Midbrain (tissue), 1 donor: ENCODE measurements around the gene KLF5.
"Not testable (repeated sequence)": the region's sequence is repeated elsewhere in the genome, so short reads cannot be mapped to it uniquely, and the experiment has no call there.

Source experiments
- DNase-seq: peaks from one replicate; lab custom pipeline; 2025; lab: John Stamatoyannopoulos, UW

The KLF5 gene

DNA sequence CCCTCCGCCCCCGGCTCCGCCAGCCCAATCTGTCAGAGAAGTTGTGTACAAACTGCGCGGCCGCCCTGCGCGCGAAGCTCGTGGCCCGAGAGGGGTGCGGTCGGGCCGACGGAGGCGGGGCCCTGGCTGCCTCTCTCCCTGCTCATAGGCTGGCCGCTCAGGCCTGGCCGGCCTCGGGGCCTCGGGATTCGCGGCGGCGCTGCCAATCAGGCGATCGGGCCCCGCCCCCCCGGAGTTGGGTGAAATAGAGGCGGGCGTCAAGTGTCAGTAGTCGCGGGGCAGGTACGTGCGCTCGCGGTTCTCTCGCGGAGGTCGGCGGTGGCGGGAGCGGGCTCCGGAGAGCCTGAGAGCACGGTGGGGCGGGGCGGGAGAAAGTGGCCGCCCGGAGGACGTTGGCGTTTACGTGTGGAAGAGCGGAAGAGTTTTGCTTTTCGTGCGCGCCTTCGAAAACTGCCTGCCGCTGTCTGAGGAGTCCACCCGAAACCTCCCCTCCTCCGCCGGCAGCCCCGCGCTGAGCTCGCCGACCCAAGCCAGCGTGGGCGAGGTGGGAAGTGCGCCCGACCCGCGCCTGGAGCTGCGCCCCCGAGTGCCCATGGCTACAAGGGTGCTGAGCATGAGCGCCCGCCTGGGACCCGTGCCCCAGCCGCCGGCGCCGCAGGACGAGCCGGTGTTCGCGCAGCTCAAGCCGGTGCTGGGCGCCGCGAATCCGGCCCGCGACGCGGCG lies at the start of gene KLF5:
KLF5 (plus strand) TSS at position 270 of the 724 bp plus-strand sequence; CDS start at position 593, 323 bp downstream.
- peak; percentile 88 for DNase-seq

DNA sequence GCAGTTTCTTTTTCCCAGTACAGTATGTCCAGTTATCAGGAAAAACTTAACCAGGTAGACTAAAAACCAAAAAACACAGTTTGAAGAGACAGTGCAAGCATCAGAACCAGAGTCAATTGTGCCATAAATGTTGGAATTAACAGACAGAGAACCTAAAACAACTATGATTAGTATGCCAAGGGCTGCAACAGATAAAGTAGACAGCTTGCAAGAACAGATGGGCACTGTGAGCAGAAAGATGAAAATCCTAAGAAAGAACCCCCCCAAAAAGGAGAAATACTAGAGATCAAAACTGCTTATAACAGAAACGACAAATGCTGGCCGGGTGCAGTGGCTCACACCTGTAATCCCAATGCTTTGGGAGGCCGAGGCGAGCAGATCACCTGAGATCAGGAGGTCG lies 47.1 kb upstream of the KLF5 start:
- DNase-seq, result no peak

DNA sequence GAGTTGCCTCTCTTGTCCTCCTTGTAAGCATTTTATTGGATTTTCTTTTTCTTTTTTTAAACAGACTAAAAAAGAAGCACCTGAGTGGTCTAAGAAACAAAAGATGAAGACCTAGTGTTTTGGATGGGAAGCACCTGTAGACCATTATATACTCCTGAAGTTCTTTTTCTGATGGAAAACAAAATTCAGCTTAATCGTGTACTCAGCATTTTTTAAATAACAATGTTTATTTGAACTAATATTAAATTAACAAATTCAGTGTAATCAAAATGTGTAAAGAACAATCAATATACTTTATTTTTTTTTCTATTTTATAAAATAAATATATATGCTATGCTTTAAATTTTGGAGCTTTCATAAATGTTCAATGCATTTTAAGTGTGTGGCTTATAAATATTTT lies 43.0 kb upstream of the KLF5 start:
- DNase-seq, result no peak

DNA sequence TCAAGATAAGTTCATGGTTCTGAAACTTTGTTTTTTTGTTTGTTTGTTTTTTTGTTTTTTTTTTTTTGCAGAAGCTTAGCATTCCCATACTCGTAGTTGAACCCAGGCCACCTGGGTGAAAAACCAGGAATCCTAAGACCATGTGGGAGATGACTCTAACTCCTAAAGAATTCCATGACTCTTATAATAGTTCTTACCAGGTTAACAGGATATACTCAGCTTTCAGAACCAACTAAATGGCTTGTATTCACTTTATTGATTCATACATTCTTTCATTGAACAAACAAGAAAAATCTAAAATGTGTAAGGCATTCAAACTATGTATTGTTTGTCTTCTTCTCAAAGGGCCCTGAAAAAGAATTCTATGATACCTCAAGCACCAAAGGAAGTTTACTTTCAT lies 40.5 kb upstream of the KLF5 start:
- DNase-seq, result no peak

DNA sequence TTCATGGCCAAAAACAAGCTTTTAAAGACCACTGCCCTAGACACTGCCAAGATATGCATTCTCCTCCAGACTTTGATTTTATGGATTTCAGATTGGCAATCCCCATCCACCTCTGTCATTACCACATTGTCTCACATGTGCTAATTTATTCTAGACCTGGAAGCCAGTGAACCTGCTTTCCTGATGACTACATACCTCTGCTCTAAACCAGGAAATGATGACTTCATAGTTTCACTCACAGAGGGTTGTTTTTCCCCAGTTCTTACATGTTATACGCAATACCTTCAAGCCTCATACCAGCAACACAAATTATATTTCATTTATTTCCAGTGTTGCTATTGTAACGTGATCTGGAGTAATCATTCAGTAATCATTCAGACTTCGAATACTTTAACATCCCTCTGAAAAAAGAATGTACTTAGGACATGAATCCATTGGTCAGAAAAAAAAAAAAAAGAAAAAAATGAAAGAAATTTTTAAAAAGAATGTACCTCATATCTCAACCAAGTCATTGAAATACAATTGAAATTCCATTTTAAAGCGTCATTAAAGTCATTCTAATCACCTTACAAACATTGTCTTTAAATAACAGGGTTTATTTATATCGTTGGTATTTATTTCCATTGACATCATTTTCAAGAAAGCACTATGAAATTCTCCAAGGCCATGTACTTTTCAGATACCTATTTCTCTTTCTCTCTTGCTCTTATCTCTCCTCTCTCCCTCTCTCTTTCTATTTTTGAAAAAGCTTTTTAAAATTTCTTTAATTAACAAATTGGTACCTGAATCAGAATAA lies 33.4 kb upstream of the KLF5 start:
- no peak for DNase-seq

DNA sequence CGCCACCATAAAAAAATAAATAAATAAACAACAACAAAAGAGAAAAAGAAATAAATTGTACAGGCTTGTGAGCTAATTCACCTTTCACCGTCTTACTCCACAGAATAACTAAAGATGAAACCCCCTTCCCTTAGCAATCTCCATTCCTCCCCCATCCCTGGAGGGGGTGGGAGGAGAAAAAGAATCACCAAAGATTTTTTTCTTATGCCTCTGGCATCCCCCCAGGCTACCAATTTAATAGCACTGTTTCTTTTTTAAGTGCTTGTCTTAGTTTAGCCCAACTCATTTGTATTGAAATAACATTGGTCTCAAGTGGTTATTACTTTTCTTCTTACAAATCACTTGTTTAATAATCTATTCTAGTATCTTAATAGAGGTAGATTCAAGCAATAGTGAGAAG lies 23.9 kb upstream of the KLF5 start:
- DNase-seq, result no peak

DNA sequence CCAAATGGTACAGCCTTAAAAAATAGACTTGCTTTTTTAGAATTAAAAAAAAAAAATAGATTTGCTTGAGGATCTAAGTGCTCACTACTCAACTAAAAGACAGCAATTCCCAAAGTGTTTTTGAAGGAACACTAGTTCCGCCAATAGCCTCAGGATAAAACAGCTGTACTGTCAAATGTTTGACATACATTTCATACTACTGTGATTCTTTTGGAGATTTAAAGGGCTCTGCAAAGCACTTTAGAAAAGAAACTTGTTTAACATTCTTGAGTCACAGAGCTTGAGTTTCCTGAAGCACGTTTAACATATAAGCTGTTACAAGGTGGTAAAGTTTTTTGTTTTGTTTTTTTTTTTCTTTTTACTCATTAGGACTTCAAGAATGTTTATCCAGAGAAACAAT lies 23.1 kb upstream of the KLF5 start:
- DNase-seq, result no peak

DNA sequence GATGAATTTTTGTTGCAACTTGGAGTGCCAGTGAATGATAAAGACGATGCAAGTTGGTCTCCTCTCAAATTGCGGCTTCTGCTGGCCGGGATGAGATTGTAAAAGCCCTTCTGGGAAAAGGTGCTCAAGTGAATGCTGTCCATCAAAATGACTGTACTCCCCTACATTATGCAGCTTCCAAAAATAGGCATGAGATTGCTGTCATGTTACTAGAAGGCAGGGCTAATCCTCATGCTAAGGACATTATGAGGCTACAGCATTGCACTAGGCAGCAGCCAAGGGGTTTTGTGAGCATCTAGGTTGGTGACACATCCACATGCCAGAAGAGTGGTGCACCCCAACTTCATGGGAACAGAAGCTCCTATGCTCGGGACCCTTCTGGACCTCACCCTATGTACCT lies 22.2 kb upstream of the KLF5 start:
- DNase-seq, result no peak

DNA sequence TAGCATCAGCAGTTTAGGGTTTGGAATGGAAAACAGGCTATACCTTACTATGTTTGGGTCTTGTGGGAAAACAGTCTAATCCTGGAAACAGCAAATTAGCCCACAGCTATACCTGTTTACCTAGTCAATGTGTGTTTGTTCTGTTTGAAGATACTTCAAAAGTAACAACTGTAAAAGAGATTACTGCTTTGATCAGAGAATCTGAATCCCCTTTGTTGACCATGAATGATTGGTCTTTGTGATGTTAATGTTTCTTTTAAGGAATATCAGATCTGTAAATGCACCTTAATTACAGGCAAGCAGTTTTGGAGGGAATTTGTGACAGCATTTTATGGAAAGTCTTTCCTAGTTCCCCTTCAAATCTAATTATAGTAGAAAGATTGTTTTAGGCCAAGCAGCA lies 20.7 kb upstream of the KLF5 start:
- no peak for DNase-seq

DNA sequence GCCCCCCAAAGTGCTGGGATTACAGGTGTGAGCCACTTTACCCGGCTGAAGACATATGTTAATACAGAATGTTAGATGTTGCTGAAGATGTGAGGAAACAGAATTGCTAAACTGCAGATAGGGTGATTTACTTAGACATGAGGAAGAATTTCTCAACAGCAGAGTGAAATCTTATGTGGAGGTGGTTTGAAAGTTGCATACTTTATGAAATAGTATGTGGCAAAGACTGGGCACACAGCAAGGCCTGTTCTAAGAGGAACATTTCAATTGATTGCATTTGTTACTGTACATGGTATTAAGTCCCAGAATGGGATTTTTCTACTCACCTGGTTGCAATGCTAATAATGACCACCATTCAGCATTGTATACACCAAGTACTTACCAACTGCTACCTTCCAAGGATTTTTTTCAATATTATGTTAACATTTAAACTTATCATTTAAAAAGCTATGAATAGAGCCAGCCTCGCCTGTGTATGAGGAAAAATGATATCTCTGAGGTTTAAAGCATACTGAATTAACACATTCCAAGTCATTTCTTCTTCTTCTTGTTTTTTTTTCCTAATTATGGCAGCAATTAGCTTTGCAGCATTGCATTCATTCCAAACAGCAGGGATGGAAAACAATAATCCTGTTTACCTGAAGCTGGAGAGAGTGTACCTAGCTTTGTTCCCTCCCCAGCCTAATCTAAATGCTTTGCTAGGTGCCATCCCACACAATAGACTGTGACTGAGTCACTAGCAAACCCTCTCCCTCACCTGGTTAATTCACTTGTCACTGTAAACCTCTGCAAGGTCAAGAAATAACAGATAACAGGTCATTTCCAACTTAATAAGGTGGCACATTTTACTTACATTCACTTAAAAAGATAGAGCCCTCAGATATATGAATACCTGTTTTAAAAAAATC lies 19.4 kb upstream of the KLF5 start:
- no peak for DNase-seq

DNA sequence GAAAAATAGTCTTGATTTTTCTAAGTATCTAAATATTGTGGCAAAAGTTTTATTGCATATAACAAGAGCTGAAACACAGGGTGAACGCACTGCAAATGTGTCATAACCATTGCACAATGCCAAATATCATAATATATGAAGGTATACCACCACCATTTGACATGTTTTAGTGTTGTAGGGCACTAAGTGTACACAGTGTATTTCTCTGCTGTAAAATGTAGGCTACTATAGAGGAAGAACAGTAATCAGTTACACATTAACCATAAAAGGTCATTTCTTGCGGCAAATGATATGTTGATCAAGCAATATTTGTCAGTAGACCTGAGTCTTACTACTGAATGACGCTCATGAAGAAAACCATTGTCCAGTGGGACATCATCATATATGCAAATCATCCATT lies 18.3 kb upstream of the KLF5 start:
- DNase-seq, result no peak

DNA sequence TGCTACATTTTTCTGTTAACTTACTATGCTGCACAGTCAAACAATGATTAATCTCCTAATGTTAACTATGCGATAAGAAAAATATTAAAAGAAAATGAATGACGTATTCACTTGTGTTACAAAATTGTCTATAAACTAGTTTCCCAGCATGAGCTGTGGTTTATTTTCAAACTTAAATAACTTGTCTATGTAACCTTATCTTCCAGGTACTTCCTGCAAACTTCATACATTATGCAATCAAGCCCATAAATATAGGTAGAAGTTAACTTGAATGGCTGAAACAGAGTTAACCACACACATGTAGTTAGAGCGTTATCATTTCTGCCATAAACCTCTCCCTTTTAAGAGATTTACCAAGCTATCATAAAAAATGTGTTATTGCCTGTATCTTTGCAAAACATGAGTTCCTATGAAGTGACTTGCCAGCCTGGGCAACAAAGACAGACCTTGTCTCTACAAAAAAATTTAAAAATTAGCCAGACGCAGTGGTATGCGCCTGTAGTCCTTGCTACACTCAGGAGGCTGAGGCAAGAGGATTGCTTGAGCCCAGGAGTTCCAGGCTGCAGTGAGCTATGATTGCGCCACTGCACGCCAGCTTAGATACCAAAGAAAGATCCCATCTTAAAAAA lies 17.7 kb upstream of the KLF5 start:
- no peak for DNase-seq

DNA sequence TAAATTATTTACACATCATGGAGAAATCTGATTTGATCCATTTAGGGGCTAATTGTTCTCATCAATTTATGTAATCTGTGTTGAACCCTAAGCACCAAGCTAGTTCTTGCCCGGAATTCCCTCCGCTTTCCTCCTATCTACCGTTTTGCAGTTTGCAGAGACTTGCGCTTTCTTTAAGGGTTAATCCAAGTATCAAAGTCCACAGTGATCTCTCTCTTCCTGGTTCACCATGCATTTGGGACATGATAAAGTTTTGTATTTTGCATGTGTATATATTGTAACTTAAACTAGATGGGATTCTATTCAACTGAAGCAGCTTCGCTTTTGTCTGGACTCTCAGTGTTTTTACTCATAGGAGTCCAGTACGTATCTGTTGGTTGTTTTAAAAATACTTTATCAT lies 13.8 kb upstream of the KLF5 start:
- DNase-seq, result no peak

DNA sequence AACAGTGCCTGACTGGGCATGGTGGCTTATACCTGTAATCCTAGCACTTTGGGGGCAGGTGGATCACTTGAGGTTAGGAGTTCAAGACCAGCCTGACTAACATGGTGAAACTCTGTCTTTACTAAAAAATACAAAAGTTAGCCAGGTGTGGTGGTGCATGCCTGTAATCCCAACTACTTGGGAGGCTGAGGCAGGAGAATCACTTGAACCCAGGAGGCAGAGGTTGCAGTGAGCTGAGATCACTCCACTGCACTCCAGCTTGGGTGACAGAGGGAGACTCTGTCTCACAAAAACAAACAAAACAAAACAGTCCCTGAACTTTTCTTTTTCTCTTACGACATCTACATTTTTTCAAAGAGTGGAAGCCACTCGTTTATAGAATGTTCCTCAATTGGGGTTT lies 10.2 kb upstream of the KLF5 start:
- not testable (repeated sequence) for DNase-seq

DNA sequence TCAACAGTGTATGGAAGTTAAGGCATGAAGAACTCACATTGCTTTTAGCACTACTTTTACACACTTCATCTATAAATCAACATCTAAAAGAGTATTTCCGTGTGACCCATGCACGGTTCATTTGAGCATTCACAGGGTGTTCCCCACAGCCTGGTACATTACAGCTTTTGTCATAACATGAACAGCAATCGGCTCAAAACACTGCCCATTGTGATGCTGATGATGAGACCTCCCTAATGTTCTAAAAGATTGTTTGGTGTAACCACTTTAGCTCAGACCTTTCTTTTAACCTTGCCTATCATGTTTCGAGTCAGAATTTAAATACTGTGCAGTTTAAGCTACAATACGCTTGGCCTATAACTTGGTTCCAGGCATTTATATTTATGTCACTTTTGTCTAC lies 4.1 kb upstream of the KLF5 start:
- no peak for DNase-seq

DNA sequence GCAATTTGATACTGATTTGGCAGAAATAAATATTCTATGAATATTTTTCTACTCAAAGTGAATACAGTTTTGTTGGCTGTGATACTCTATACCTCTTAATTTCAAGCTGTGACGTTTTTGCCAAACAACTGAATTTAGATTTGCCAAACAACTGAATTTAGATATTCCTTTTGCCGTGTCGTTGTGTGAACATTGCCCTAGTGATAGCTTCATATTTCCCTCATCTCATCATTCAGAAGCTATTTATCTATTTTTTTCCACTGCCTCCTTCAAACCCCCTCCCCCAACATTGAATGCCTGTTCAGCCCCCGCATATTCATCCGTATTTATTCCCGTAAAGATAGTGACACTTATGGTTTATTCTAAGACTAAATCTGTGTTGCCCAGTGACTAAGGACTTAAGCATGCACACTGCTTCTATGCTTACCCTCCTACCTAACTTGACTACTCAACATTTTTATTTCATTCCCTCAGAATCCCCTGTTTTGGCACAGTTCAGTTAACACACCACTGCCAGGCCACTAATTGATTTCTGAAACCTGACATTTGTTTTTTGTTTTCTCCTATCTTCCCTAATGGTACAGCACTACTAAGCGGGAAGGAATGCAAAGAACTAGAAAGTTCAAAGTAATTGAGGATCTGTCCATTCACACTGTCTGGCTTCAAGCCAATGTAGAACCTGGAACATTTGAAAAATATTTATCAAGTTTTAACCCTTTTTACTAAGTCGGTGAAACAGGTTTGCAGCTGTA lies 2.8 kb upstream of the KLF5 start:
- no peak for DNase-seq

DNA sequence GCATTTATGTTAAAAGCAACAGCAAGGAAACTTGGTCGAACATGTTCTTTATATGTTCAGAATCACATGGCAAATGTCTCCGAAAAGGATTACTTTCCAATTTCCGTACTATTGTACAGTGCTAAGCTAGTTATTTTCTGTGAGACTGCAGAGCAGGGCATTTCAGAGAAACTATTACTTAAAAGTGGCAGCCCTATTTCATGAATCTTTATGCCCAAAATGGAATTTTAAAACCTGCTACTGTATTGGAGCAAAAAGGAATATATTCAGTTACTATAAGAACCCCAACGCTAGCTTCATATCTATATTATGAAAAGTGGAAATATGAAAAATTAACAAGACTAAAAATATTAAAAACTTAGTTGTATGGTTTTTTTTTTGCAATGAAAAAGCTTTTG lies 2.2 kb upstream of the KLF5 start:
- no peak for DNase-seq

DNA sequence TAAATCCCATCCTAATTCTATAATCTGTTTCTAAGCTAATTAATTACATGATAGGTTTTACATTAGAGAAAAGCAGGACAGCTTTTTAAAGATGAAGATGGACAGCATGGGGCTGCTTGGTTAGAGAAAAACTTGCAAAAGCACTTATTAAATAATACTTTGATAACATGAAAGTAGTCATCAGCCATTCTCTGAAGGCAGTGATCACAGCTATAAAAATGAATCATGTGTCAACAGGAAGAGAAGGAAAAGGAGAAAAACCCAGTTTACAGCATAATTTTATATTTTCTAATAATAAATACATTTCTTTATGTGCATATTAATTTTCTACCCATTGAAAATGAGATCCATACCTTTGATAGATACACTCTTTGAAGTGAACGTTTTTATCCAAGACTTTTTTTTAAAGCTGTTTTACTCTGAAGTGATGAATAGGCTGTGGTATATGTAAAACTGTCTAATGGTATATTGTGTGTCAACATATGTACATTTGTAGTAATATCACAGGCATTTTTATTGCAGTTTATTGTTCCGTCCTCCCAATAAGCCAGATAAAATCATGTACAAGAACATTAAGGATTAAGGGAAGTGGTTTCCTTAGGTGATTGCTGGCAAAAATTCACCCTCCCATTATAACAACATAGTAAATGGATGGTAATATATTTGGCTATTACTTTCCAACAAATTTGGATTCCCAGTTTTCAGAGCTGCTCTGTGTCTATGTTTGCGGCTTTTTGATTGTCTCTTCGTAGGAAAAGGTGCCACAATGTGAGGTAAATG lies 1.3 kb upstream of the KLF5 start:
- no peak for DNase-seq

DNA sequence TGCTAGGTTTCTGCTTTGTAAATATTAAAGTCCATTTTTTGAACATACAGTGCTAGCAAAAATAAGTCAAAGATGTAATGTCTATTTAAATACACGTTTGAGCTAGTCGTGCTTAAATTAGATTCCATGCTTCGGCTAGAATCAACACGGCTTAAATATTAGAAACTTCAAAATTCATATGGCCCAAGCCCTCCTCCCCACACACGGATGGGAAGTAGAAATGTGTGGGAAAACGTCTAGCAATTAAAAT lies 816 bp upstream of the KLF5 start:
- no peak for DNase-seq

DNA sequence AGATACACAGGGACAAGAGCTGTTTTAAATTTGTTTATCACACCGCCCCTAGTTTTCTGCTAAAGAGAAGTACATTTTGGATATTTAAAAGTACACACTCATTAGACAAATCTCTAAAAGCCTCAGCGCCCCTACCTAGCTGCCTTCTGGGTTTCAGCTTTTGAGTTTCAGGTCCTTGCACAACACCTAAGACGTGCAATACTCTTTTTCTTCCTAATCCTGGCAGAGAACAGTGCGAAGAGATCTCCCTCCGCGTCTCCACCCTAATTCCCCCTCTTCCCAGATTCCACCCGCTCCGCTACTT lies 421 bp upstream of the KLF5 start:
- DNase-seq, result no peak
